Tongue (tissue), 2 donors: Measurements from ENCODE around the gene INPP4A. TPM values are rescaled to one million over a fixed set of nuclear protein-coding genes. Genes with fewer than 3 reads are reported as not detected.

Experiments used
- DNase-seq: peaks from one replicate; pipeline ENCODE4 v3.0.0-alpha.2; 2015
- total RNA-seq: library from RNA; depleted of rRNA; stranded (reverse); fragments of >200 nt; gene quantifications from one replicate; pipeline ENCODE4 v1.2.3, GENCODE V29; 2014

The INPP4A gene
- total RNA-seq, 1 donor from 2014 or later = 26.1 TPM

DNA sequence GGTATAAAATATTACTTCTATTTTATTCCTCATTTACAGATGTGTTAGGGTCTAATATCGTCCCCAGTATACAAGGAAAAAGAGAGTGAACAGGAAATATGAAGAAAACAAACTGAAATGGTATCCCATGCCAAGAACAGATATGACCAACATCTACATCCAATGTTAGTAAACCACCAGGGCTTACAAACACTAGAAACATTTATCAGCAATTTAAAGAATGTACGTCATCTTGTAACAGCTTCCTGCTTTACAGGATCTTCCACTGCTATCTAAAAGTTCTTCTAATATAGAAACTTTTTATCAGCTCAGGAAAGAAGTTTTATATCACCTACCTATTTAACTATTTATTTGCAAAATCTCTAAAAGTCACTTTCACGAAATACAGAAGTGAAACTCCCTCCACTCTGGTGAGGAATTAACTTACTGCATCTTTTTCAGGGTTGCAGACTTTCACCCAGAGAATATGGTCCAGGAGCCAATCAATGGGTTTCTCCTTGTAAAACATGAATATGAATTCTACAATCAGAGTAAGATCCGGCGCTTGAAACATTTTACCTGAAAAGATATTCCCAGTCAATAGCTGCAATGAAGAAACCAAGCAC is 198.9 kb downstream of the INPP4A start:
- DNase-seq = no peak

Other genes with a start within 250 kb of the INPP4A start
- 0.51 TPM for gene CNGA3, start 98.4 kb upstream of the INPP4A start, total RNA-seq
- gene COA5, start 163.7 kb downstream of the INPP4A start, total RNA-seq = 38.4 TPM
- gene UNC50, start 163.7 kb downstream of the INPP4A start, total RNA-seq = 34.2 TPM